KOPT-K1 (cell line): Measurements from ENCODE around the gene ERICH6B.
"Not testable (repeated sequence)": the region's sequence is repeated elsewhere in the genome, so short reads cannot be mapped to it uniquely, and the experiment has no call there.

Experiments
- H3K27ac ChIP-seq: fragments of 200-600 bp; sonication (generic); 2 replicates; pipeline ENCODE4 v1.5.1; 2016; ENCODE audit warnings: antibody characterized with exemption, mild to moderate bottlenecking, low read depth, low read length; ENCODE audit not compliant: poor library complexity, severe bottlenecking
- H3K36me3 ChIP-seq: fragments of 200-600 bp; sonication (generic); 2 replicates; pipeline ENCODE4 v1.5.1; 2017; ENCODE audit warnings: antibody characterized with exemption, mild to moderate bottlenecking, low read length, moderate library complexity; ENCODE audit not compliant: insufficient read depth
- H3K9me3 ChIP-seq: fragments of 200-600 bp; sonication (generic); 2 replicates; pipeline ENCODE4 v1.5.1; 2017; ENCODE audit warnings: antibody characterized with exemption, low read length, mild to moderate bottlenecking; ENCODE audit not compliant: insufficient read depth, poor library complexity, severe bottlenecking

The ERICH6B gene

DNA sequence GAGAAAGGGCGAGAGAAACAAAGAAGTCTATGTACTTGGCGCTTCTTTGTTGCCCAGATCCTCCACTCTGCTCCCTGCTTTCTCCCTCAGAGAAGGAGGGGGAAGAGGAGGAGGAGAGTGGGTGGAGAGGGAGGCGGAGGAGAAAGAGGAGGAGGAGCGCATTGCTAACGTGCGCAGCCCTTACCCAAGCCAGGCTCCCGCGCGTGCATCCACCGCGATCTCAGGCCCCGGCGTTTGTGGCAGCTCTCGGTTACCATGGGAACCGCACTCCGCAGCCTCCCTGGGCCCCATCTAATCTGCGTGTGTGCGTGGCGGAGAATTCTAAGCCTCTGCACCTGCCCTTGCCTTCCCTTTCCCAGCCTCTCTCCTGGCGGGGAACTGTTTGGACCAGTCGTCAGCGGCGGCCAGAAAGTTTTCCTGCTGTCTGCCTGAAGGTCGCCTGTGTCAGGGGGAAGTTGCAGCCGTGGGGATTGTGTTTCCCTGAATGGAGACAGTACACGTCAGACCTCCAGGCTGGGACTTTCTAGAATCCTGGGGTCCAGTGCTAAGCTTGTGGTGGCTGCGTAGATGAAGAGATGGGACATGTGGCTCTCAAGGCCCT is at the start of gene ERICH6B:
Gene ERICH6B (minus strand): TSS at position 239 of the 601 bp plus-strand sequence. CDS start 18,734 bp downstream, outside the sequence.
- H3K36me3 ChIP-seq, result no peaks in the 10 kb centered on the region
- H3K9me3 ChIP-seq, result peaks cover 6% of the 10 kb centered on the region

DNA sequence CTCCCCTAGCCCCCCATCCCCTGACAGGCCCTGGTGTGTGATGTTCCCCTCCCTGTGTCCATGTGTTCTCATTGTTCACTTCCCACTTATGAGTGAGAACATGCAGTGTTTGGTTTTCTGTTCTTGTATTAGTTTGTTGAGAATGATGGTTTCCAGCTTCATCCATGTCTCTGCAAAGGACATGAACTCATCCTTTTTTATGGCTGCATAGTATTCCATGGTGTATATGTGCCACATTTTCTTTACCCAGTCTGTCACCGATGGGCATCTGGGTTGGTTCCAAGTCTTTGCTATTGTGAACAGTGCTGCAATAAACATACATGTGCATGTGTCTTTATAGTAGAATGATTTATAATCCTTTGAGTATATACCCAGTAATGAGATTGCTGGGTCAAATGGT is 47.4 kb upstream of the ERICH6B start:
- H3K27ac ChIP-seq, result not testable (repeated sequence)

More for the DNA sequence above, at the start of gene ERICH6B:
- no peak within 1 kb of the TSS for H3K27ac ChIP-seq

DNA sequence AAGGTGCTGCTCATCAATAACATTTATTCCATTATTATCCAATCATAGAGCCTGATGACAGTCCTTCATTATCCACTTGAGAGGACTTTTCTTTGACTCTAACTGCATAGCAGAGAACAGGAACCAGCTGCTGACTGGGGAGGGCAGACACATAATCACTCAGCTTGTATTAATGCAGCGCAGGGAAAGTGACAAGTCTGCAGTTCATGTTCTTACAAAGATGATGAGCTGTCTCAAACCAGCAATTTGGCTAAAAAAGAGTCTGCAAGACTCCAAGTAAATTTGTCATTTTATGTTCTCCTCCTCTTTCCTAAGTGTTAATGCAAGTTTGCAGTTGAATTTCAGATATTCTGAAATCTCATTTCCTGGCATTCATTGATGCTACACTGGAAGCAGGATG is 46.6 kb upstream of the ERICH6B start:
- H3K27ac ChIP-seq, result no peak overlapping the region
- no peaks in the 10 kb centered on the region for H3K36me3 ChIP-seq
- H3K9me3 ChIP-seq, result no peaks in the 10 kb centered on the region

More for the DNA sequence above, 47.4 kb upstream of the ERICH6B start:
- not testable (repeated sequence) for H3K9me3 ChIP-seq, H3K36me3 ChIP-seq

DNA sequence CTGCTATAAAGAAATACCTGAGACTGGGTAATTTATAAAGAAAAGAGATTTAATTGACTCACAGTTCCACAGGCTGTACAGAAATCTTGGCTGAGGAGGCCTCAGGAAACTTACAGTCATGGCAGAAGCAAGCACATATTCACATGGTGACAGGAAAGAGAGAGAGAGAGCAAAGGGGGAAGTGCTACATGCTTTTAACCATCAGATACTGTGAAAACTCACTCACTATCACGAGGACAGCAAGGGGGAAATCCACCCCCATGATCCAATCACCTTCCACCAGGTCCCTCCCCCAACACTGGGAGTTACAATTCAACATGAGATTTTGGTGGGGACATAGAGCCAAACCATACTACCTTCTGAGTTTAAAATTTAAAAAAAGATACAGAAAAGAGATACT is 44.9 kb upstream of the ERICH6B start:
- not testable (repeated sequence) for H3K27ac ChIP-seq, H3K36me3 ChIP-seq, H3K9me3 ChIP-seq

DNA sequence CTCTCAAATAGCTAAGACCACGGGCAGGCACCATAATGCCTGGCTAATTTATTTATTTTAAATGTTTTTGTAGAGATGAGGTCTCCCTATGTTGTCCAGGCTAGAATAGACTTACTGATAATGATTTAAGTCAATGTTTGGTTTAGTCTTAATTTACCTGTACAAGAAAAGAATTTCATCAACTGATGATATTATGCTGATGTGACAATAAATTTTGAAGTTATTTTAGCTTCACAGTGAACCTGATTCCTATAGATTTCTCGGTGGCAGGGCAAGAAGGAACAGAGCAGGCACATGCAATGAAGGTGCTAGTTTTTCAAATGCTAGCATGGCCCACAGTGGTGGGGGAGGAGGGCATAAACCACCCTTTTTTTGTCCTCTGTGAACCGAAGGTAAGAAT is 44.0 kb upstream of the ERICH6B start:
- no peak overlapping the region for H3K27ac ChIP-seq
- no peaks in the 10 kb centered on the region for H3K36me3 ChIP-seq
- no peaks in the 10 kb centered on the region for H3K9me3 ChIP-seq

DNA sequence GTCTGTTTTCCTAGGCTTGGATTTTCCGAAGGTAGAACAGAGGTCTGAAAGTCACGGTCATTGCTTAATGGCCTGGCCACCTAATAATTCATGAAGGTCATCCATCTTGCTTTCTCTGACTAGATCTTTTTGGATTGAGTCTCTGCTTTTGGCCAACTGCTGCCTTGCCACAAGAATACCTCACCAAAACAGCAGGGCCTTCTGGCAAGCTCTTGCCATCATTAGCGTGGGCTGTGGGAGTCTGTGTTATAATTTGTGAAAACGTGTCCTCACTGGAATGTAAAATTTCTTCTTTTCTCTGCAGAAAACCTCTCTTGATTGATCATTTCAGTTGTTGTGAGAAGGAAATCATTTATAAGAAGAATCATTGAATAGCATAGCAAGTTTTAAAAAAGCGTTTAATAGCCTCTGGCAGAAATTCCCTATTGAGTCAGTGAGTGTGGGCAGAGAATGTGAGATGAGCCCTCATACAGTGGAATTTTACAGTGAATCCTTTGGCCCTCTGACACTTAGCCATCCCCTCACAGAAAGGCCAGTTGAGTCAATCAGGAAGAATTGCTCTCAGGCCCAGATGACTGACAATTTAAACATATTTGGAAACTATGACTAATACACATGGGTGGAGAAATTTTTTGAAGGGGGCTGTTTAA is 43.2 kb upstream of the ERICH6B start:
- Histone ChIP-seq H3K9me3 (no peaks in the 10 kb centered on the region), H3K27ac (no peak overlapping the region), H3K36me3 (no peaks in the 10 kb centered on the region)

DNA sequence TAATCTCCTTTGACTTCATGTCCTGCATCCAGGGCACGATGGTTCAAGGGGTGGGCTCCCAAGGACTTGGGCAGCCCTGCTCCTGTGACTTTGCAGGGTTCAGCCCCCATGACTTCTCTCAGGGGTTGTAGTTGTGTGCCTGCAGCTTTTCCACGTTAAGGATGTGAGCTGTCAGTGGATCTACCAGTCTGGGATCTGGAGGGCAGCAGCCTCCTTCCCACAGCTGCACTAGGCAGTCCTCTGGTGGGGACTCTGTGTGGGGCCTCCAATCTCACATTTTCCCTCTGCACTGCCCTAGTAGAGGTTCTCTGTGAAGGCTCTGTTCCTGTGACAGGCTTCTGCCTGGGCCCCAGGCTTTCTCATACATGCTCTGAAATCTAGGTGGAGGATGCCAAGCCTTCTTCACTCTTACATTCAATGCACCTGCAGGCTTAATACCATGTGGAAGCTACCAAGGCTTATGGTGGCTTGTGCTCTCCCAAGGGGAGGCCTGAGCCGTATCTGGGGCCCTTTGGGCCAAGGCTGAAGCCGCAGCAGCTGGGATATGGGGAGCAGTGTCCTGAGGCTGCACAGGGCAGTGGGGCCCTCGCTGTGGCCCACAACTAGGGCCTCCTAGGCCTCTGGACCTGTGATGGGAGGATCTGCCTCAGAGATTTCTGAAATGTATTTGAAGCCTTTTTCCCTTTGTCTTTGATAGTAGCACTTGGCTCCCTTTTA is 39.3 kb upstream of the ERICH6B start:
- no peaks in the 10 kb centered on the region for H3K9me3 ChIP-seq
- H3K27ac ChIP-seq, result no peak overlapping the region
- no peaks in the 10 kb centered on the region for H3K36me3 ChIP-seq

DNA sequence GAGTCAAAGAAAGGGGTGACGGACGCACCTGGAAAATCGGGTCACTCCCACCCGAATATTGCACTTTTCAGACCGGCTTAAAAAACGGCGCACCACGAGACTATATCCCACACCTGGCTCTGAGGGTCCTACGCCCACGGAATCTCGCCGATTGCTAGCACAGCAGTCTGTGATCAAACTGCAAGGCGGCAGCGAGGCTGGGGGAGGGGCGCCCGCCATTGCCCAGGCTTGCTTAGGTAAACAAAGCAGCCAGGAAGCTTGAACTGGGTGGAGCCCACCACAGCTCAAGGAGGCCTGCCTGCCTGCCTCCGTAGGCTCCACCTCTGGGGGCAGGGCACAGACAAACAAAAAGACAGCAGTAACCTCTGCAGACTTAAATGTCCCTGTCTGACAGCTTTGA is 29.7 kb upstream of the ERICH6B start:
- not testable (repeated sequence) for H3K27ac ChIP-seq, H3K36me3 ChIP-seq
- peaks cover 33% of the 10 kb centered on the region for H3K9me3 ChIP-seq

DNA sequence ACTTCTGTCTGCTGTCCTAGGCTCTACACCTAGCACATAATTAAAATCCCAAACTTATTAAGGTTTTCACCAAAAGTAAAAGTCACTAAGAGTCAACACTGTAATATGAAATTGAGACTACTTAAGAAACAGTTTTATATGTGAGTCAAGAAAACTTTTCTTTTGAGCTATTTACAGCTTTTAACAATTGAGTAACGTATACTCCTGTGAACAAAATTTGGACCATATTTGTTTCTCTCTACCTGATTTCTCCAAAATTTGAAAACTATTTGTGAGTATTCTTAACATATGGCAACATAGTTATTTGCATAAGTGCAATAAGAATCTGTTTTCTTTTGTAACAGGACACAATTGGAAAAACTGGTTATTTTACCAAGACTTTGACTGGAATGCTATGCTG is 26.6 kb upstream of the ERICH6B start:
- not testable (repeated sequence) for H3K27ac ChIP-seq, H3K36me3 ChIP-seq
- H3K9me3 ChIP-seq, result peaks cover 34% of the 10 kb centered on the region

DNA sequence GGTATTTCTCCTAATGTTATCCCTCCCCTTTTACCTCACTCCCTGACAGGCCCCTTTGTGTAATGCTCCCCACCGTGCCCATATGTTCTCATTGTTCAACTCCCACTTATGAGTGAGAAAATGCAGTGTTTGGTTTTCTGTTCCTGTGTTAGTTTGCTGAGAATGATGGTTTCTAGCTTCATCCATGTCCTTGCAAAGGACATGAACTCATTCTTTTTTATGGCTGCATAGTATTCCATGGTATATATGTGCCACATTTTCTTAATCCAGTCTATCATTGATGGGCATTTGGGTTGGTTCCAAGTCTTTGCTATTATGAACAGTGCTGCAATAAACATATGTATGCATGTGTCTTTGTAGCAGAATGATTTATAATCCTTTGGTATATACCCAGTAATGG is 19.8 kb upstream of the ERICH6B start:
- not testable (repeated sequence) for H3K9me3 ChIP-seq, H3K36me3 ChIP-seq, H3K27ac ChIP-seq

DNA sequence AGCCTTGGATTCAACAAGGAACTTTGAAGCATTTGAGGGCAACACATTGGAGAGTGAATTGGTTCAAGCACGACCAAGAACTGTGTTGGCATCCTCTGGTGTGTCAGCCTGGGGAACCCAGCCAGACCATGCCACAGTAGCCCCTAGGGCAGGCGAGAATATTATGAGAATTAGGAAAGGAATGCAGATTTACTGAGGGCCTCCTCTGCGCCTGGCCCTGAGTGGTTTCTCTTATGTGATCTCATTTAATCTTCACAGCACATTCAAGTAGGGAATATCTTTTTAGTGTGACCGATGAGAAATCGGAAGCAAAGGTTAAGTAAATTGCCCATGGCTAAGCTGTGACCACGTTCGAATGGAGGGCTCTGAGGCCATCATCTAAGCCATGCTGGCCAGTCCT is 15.3 kb upstream of the ERICH6B start:
- Histone ChIP-seq H3K36me3 (no peaks in the 10 kb centered on the region), H3K9me3 (no peaks in the 10 kb centered on the region), H3K27ac (no peak overlapping the region)

DNA sequence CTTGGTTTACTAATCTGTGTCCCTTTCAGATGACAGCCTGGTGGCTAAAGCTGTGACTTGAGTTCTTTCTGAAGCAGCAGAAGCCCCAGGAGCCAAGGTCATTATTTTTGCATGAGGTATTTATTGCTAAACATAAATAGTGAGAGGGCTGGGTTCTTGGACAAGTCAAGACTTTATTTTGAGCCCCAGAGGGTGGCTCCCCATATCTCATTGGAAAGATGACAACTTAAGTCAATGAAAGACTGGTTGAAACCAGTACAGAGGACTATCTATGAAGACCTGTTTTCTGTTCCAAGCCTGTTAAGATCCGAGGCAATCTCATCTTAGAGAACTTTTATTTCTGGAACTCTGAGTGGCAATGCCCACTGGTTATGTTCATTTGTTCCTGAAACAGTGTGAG is 14.4 kb upstream of the ERICH6B start:
- Histone ChIP-seq H3K36me3 (no peaks in the 10 kb centered on the region), H3K9me3 (no peaks in the 10 kb centered on the region), H3K27ac (no peak overlapping the region)

DNA sequence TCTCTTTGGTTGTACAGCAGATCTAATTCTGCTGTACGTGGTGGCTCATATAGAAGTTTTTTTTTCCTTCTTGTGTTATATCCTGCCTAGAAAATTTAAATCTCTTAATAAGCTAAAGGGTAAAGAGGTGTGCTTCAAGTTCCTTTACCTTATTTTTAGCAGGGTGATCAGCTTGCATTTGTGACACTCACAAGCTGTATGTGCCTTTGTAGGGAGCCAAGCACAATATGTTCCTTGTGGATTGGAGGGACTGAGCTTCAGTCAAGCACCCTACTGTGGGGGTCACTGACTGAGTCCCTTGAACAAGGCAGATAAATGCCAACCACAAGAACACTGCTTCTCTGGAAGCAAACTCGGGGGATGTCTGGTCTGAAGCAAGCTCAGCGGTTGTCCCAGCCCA is 12.6 kb upstream of the ERICH6B start:
- Histone ChIP-seq H3K27ac (no peak overlapping the region), H3K36me3 (no peaks in the 10 kb centered on the region), H3K9me3 (no peaks in the 10 kb centered on the region)

DNA sequence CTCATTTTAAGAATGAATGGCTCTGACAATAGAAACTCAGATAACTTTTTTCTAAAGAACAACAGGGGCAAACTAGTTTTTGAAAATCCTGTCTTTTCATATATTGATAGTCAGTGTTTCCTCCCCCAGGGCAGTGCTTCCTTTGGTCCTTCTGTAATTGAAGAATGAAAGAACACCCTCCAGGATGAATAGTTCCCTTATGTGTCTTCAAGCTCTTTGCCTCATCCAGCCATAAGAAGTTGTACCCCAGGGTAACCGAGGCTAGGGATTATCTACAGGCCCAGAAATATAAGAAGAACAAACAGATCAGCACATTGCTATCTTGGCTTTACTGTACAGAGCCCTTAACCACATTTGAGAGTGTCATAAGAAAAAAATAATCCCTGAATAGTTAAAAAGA is 12.1 kb upstream of the ERICH6B start:
- no peaks in the 10 kb centered on the region for H3K9me3 ChIP-seq
- H3K27ac ChIP-seq, result no peak overlapping the region
- no peaks in the 10 kb centered on the region for H3K36me3 ChIP-seq

DNA sequence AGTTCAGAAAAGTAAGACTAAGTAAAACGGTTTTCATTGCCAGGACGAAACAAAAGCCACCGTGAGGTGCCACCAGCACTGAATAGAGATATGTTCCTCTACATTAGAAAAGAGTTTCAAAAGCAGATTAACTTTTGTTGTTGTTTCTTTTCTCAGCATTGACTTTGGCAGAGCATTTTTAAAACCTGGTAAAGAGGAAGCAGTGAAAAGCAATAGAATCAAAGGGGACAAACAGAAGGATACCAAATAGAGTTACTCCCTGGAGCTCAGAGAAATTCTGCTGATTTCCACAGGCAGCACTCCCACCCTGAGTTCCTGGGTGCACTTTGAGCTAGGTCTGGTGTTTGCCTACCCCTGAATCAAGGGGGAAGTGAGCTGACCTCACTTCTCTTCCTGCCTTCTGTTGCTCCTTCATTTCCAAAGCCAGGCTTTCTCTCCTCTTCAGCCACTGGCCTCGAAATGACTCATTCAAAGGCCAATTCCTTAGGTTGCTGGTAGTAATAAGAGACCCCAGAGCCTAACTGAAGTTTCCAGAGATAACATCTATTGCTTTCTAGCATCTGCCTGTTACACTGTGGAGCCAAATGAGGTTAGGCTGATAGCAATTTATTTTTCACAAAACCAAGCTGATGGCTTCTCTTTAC is 11.3 kb upstream of the ERICH6B start:
- Histone ChIP-seq H3K27ac (no peak overlapping the region), H3K9me3 (no peaks in the 10 kb centered on the region), H3K36me3 (no peaks in the 10 kb centered on the region)
